Type B pancreatic cell (in vitro differentiated cells): ENCODE measurements around the gene UCHL5. TPM values are rescaled to one million over a fixed set of nuclear protein-coding genes. Genes with fewer than 3 reads are reported as not detected.

Source experiments
- DNase-seq: peaks from one replicate; pipeline ENCODE4 v3.0.0; 2021; ENCODE audit warnings: mixed read lengths; ENCODE audit not compliant: unreplicated experiment; ENCODE audit errors: extremely low spot score
- H3K27ac Mint-ChIP-seq: 2 replicates; pipeline ENCODE4 v1.8.0; 2021; ENCODE audit warnings: mild to moderate bottlenecking, mixed read lengths
- H3K27me3 Mint-ChIP-seq: 2 replicates; pipeline ENCODE4 v1.8.0; 2021; ENCODE audit warnings: mixed read lengths
- H3K36me3 Mint-ChIP-seq: 2 replicates; pipeline ENCODE4 v1.8.0; 2021; ENCODE audit warnings: mixed read lengths
- H3K4me1 Mint-ChIP-seq: one replicate; pipeline ENCODE4 v1.8.0; 2021; ENCODE audit warnings: mixed read lengths; ENCODE audit not compliant: unreplicated experiment
- H3K4me3 Mint-ChIP-seq: 2 replicates; pipeline ENCODE4 v1.8.0; 2021; ENCODE audit warnings: mild to moderate bottlenecking, mixed read lengths
- H3K9me3 Mint-ChIP-seq: 2 replicates; pipeline ENCODE4 v1.8.0; 2021; ENCODE audit warnings: mixed read lengths
- CTCF ChIP-seq: fragments of 200-600 bp; sonication (generic); conservative IDR thresholded peaks from 2 replicates; pipeline ENCODE4 v1.5.0; 2021; ENCODE audit warnings: antibody characterized with exemption, mild to moderate bottlenecking
- total RNA-seq: library from RNA; stranded (reverse); gene quantifications from 2 replicates; pipeline ENCODE4 v1.2.1, GENCODE V29; 2021; ENCODE audit warnings: low replicate concordance

The UCHL5 gene
- total RNA-seq, 1 donor from 2014 or later, result 31.3 TPM

GRCh38 chr1:193104502-193104906 lies 45.3 kb upstream of the UCHL5 start:
- H3K27me3 Mint-ChIP-seq, result no peaks in the 10 kb centered on the region
- H3K27ac Mint-ChIP-seq, result peak overlapping the region; percentile 91
- no peaks in the 10 kb centered on the region for H3K9me3 Mint-ChIP-seq
- no peaks in the 10 kb centered on the region for H3K36me3 Mint-ChIP-seq
- DNase-seq, result no peak
- H3K4me1 Mint-ChIP-seq, result peaks cover 22% of the 10 kb centered on the region
- H3K4me3 Mint-ChIP-seq, result peak overlapping the region; percentile 96
- no peak for TF ChIP-seq CTCF

GRCh38 chr1:193103759-193104501 lies 44.8 kb upstream of the UCHL5 start:
- Mint-ChIP-seq H3K4me1 (peaks cover 22% of the 10 kb centered on the region), H3K36me3 (no peaks in the 10 kb centered on the region), H3K27me3 (no peaks in the 10 kb centered on the region), H3K4me3 (peak overlapping the region; percentile 96), H3K9me3 (no peaks in the 10 kb centered on the region), H3K27ac (peak overlapping the region; percentile 91)
- DNase-seq, result no peak
- TF ChIP-seq CTCF, result no peak

GRCh38 chr1:193102662-193103061 lies 43.5 kb upstream of the UCHL5 start:
- H3K27ac Mint-ChIP-seq, result no peak overlapping the region
- H3K4me1 Mint-ChIP-seq, result peaks cover 22% of the 10 kb centered on the region
- H3K4me3 Mint-ChIP-seq, result no peak overlapping the region
- no peaks in the 10 kb centered on the region for H3K27me3 Mint-ChIP-seq
- H3K36me3 Mint-ChIP-seq, result no peaks in the 10 kb centered on the region
- TF ChIP-seq CTCF, result no peak
- no peak for DNase-seq
- no peaks in the 10 kb centered on the region for H3K9me3 Mint-ChIP-seq

GRCh38 chr1:193094112-193094511 lies 35.0 kb upstream of the UCHL5 start:
- no peak for TF ChIP-seq CTCF
- Mint-ChIP-seq H3K4me1 (no peaks in the 10 kb centered on the region), H3K27me3 (no peaks in the 10 kb centered on the region), H3K27ac (no peak overlapping the region), H3K4me3 (no peak overlapping the region), H3K9me3 (no peaks in the 10 kb centered on the region), H3K36me3 (peaks cover 9% of the 10 kb centered on the region)
- DNase-seq, result no peak

GRCh38 chr1:193090865-193091264 lies 31.7 kb upstream of the UCHL5 start:
- Mint-ChIP-seq H3K27ac (no peak overlapping the region), H3K9me3 (no peaks in the 10 kb centered on the region), H3K4me1 (no peaks in the 10 kb centered on the region), H3K36me3 (peaks cover 4% of the 10 kb centered on the region), H3K27me3 (no peaks in the 10 kb centered on the region), H3K4me3 (no peak overlapping the region)
- DNase-seq, result no peak
- no peak for TF ChIP-seq CTCF
